ENCODE measurements around the gene CD84.
"Not testable (repeated sequence)": the region's sequence is repeated elsewhere in the genome, so short reads cannot be mapped to it uniquely, and the experiment has no call there.

CD84 gene

DNA sequence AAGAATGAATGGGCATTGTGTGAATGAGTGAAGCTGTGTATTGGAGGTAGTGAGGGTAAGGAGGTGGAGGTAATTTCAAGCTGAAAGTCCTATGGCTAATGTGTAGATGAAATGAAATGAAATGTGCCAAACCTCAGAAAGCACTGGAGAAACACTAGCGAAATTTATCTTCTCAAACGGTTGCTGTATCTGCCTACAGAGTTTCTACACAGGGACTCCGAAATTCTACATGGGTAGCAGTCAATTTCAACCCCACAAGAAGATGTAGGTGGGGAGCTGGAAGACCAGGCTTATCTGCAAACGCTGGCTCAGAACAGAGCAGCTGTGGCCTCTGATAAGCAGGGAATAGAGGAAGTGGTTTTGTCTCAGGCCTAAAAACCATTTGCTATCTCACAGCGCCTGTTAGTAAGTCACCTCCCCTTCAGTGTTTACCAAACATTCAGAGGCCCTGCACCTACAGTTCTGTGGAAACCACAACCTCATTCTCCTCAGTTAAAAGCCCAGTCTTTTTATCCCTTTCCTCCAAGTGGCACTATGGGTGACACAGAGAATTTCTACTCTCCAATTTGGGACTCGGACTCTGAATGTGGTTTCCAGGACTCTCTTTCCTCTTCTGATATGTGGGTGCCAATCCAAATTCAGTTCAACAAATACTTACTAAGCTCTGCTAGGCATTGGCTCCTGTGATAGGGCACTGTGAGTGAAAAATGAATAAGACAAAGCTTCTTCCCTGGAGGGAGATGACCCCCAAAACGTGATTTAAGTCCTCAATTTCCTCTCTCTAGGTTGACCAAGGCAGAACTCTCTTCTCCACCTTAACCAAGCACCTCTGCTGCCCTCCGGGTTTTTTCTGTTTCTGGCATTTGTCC is 39.1 kb downstream of the CD84 start:
- DNase-seq: no peak

DNA sequence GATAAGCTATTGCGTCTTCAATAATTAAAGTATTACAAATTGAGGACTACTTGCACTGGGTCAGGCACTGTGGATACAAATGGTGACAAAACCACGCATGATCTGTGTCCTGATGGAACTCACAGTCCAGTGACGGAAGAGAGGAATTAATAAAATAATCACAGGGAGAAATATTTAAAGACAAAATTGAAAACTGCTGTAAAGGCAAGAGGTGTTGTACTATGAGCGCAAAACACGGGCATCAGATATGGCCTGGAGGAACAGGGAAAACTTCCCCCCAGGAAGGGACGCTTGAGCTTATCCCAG is 39.7 kb downstream of the CD84 start:
- no peak for DNase-seq

DNA sequence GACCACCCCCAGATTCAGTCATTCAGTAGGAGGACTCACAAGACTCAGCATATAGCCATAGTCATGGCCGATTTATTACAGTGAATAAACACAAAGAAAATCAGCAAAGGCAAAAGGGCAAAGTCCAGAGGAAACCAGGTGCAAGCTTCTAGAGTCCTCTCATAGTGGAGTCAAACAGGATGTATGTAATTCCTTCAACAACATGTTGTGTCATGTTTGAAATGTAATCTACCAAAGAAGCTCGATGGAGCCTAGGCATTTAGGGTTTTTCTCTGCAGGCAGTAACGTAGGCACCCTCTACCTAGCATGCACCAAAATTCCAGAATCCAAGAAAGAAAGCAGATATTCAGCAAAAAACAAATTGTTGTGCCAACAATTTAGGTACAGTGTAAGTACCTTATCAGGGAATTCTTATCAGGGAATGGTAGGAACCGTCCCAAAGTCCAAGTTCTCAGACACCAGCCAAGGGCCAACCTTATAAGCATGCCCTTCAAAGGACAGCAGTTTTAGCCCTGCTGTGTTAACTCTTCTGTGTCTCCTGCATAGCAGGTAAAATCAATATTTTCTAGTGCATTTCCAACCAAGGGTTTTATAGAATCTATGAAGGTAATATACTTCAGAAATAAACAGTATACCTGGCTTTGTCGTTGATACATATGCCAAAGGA is 40.2 kb downstream of the CD84 start:
- DNase-seq: no peak

DNA sequence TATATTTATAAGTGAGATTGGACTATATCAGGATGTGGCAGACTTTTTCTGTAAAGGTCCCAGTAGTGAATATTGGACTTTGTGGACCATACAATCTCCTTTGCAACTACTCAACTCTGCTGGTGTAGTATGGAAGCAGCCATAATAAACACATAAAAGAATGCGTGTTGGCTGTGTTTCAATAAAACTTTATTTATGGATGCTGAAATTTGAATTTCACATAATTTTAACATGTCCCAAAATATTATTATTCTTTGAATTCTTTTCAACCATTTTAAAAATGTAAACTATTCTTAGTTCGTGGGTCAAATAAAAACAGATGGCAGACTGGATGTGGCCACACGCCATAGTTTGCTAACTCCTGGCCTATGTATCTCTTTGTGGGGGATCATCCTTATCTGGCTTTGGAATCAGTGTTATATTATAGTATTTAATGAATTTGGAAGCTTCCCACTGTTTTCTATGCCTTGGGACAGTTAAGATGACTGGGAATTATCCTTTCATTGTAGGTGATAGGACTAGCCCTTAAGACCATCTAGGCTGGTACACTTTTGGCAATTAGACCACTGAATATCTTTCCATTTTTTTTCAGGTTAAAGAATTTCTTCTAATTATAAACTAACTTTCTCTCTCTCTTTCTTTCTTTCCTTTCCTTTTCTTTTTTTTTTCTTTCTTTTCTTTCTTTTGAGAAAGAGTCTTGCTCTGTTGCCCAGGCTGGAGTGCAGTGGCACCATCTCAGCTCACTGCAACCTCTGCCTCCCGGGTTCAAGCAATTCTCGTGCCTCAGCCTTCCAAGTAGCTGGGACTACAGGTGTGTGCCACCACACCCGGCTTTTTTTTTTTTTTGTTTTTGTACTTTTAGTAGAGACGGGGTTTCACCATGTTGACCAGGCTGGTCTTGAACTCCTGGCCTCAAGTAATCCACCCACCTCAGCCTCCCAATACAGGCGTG is 41.3 kb downstream of the CD84 start:
- DNase-seq: no peak

DNA sequence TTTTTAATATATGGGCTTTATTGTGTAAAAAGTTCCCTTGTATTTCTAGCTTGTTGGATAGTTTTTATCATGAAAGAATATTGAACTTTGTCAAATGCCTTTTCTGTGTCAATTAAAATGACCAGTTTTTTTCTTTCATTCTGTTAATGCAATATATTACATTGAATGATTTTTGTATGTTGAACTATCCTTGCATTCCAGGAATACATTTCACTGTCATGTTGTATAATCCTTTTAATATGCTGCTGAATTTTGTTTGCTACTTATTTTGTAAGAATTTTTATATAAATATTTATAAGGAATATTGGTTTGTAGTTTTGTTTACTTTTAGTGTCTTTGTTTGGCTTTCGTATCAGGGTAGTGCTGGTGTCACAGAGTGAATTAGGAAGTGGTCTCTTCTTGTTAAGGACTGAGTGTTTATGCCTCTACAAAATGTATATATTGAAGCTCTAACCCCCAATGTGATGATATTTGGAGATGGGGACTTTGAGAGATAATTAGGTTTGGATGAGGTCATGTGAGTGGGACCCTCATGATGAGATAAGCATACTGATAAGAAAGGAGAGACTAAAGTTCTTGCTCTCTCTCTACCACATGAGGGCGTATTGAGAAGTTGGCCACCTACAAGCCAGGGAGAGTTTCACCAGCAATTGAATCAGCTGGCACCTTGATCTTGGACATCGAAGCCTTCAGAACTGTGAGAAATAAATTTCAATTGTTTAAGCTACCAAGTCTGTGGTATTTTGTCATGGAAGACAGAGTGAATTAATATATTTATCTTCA is 44.3 kb downstream of the CD84 start:
- no peak for DNase-seq

DNA sequence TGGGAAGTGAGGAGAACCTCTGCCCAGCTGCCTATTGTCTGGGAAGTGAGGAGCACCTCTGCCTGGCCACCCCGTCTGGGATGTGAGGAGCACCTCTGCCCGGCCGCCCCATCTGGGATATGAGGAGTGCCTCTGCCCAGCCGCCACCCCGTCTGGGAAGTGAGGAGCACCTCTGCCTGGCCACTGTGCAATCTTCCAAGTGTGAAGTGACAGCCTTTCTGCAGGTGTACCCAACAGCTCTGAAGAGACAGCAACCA is 46.8 kb downstream of the CD84 start:
- not testable (repeated sequence) for DNase-seq

DNA sequence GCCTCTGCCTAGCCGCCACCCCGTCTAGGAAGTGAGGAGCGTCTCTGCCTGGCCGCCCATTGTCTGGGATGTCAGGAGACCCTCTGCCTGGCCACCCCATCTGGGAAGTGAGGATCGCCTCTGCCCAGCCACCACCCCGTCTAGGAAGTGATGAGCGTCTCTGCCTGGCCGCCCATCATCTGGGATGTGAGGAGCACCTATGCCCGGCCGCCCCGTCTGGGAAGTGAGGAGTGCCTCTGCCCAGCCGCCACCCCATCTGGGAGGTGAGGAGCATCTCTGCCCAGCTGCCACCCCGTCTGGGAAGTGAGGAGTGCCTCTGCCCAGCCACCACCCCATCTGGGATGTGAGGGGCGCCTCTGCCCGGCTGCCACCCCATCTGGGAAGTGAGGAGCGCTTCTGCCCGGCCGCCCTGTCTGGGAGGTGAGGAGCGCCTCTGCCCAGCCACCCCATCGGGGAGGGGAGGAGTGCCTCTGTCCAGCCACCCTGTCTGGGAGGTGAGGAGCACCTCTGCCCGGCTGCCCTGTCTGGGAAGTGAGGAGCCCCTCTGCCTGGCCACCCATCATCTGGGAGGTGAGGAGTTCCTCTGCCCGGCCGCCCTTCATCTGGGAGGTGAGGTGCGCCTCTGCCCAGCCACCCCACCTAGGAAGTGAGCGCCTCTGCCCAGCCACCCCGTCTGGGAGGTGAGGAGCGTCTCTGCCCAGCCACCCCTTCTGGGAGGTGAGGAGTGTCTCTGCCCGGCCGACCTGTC is 47.3 kb downstream of the CD84 start:
- DNase-seq: not testable (repeated sequence)

DNA sequence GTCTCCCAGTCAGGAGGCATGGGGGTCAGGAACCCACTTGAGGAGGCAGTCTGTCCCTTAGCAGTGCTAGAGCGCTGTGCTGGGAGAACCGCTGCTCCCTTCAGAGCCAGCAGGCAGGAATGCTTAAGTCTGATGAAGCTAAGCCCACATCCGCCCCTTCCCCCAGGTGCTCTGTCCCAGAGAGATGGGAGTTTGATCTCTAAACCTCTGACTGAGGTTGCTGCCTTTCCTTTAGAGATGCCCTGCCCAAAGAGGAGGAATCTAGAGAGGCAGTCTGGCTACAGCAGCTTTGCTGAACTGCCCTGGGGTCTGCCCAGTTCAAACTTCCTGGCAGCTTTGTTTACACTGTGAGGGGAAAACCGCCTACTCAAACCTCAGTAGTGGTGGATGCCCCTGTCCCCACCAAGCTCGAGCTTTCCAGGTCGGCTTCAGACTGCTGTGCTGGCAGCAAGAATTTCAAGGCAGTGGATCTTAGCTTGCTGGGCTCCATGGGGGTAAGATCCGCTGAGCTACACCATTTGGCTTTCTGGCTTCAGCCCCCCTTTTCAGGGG is 49.8 kb downstream of the CD84 start:
- not testable (repeated sequence) for DNase-seq

DNA sequence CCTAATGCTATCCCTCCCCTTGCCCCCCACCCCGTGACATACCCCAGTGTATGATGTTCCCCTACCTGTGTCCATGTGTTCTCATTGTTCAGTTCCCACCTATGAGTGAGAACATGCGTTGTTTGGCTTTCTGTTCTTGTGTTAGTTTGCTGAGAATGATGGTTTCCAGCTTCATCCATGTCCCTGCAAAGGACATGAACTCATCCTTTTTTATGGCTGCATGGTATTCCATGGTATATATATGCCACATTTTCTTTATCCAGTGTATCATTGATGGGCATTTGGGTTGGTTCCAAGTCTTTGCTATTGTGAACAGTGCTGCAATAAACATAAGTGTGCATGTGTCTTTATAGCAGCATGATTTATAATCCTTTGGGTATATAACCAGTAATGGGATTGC is 55.5 kb downstream of the CD84 start:
- DNase-seq: not testable (repeated sequence)

DNA sequence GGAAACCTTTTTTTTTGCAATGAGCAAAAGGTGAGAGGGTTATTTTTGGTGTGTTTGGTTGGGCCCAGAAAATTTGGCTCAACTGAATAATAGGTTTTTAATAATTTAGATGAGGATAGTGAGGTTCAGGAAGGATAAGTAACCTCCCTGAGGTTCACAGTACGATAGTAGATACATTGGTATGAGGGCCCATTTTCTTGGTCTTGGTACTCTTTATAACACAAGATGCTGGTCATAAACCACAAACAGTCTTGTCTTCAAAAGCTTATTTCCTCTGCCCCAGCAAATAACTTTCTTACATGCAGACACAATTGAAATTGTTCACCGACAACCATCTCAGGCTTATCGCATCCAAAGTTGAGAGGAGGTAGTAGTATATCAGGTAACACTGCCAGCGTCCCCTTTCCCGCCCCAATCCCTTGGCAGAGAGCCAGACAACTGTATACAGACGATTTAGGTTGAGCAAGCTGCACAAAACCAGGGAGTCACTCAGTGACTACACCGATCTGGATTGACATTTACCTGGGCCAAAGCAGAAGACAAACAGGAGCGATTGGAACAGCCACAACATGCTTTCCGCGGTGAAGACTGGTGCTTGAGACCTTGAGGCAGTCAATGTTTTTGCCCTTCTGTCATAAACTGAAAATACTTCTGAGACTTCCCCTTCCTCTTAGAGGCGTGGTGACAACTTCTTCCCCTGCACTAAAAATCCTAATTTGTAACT is 56.5 kb downstream of the CD84 start, which contains the start of gene SLAMF6:
Gene SLAMF6 (minus strand): TSS at position 634 of the 724 bp plus-strand sequence. CDS start 63 bp downstream, at position 571.
- no peak for DNase-seq

DNA sequence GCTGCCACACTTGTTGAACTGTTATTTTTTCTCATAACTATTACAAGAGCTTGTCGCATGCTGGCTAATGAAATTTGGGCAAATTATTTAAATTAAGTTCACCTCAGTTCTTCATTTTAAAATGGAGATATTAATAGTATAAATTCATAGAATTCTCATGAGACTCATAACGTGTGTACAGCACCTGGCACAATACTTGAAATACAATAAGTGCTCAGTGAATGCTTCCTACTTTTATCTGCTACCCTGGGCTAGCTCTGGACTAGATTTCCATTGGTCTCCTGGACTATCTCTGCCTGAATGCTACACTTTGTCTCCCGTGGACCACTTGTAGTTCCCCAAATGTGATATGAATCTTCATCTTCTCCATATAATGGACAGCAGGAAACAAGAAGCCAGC is 57.2 kb downstream of the CD84 start:
- no peak for DNase-seq

DNA sequence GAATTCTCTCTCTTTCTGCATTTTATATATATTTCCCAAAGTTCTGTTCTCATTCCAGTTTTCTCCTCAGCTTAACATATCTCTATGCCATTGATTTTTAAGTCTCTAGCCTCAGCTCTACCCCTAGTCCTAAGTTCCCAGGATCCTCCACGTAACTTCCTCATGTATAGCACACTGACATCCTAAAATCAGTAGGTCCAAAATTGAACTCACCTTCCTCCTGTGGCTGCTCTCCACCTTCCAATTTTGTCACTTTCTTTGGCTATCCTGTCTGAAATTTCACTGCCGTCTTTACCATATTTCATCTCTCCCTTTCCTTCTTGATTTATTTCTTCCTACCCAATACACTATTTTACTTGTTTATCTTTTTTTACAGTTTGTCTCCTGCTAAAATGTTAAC is 57.7 kb downstream of the CD84 start:
- DNase-seq: no peak

DNA sequence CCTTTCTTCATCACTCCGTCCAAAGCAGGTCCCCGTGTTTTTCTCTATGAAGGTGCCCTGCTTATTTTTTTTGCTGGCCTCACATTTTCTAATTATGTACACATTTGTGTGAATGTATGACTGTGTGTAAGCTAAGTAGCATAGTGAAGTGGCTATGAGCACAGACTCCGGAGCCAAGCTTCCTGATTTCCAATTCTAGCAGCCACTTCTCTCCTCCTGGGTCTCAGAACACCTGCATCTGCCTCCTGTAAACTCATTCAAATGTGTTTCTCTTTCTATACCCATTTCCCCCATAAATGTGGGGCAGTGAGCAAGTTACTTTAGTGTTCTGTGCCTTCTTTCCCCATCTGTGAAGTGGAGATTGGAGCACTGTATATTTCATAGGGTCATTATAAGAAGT is 58.3 kb downstream of the CD84 start:
- DNase-seq: no peak

DNA sequence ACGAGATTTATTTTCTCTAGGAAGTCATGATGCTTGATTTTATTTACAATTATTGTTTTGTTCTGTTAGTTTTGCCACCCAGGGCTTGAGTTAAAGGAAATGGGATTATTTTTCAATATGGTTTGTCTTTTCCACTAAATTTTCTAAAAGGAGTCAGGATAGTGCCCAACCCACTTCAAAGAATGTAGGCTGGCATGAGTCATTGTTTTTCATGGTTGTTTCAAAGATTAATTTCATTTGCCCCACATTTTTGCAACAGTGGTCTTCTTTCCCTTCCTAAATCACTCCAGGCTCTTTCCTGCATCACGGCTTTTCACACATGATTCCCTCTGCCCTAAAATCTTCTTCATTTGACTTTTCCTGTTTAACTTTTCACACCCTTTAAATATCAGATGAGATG is 58.7 kb downstream of the CD84 start:
- DNase-seq: no peak

DNA sequence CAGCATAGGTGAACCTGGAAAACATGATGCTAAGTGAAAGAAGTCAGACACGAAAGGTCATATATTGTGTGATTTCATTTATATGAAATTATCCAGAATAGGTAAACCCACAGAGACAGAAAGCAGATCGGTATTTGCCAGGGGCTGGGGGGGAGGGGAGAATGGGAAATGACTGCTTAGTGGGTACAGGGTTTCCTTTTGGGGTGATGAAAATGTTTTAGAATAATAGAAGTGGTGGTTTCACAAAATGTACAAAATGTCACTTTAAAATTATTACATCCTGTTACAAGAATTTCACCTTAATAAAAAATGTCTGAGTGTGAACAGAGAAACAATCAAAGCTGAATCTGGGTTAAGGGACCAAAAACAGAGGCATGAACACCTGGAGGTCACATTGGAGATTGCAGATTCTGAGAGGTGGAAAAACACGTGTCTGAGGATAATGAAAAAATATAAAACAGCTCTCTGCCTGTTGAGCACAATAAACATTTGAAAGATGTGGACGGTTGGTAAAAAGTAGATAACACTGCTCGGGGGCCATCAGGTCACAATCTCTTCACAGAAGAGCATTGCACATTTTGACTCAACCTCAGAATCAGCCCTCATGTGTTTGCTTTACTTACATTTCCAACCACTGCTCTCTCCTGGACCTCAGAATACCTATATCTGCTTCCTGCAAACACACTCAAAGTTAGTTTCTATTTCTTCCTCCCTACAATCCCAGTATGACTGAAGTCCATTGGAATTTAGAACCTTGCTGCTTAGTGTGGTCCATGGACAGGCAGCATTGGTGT is 59.5 kb downstream of the CD84 start:
- no peak for DNase-seq

DNA sequence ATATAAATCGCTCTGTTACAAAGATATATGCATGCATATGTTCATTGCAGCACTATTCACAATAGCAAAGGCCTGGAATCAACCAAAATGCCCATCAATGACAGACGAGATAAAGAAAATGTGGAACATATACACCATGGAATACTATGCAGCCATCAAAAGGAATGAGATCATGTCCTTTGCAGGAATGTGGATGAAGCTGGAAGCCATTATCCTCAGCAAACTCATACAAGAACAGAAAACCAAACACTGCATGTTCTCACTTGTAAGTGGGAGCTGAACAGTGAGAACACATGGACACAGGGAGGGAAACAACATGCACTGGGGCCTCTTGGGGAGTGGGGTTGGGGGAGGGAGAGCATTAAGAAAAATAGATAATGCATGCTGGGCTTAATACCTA is 61.8 kb downstream of the CD84 start:
- DNase-seq: not testable (repeated sequence)

DNA sequence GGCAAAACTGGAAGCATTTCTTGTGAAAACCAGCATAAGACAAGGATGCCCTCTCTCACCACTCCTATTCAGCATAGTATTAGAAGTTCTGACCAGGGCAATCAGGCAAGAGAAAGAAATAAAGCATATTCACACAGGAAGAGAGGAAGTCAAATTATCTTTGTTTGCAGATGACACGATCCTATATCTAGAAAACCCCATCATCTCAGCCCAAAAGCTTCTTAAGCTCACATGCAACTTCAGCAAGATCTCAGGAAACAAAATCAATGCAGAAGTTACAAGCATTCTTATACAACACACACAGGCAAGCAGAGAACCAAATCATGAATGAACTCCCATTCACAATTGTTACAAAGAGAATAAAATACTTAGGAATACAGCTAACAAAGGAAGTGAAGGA is 63.4 kb downstream of the CD84 start:
- DNase-seq: not testable (repeated sequence)

DNA sequence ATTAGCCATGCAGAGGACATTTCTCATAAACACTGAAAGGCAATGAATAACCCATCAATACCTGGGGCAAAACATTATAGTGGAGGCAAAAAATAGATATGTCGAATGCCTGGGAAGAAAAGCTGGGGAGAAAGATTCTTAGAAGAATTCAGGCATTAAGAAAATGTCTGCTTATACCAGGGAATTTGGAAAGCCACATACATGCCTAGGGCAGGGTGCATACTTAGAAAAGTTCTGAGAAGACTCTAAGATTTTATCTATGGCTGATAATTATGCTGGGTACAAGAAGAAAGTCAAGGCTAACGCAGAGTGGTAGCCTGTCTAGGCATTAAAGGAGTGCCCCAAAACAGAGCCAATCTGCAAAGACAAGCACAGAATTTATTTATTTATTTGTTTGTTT is 74.6 kb downstream of the CD84 start:
- DNase-seq: no peak

DNA sequence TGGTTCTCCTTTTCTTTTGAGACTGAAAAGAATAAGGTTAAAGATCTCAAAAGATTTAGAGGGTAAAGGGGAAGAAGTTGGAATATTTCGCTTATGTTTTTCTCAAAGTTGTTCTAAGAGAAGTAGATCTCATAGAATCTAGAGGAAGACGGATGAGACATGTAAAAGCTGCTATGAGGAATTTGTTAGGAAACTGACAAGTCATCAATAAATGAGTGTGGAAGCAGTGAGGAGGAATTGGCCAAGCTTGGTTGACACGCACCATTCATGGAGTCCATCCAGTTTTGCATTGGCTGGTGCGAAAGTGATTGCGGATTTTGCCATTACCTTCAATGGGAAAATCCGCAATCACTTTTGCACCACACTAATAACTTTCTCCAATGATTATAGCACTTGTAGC is 76.2 kb downstream of the CD84 start:
- DNase-seq: no peak

DNA sequence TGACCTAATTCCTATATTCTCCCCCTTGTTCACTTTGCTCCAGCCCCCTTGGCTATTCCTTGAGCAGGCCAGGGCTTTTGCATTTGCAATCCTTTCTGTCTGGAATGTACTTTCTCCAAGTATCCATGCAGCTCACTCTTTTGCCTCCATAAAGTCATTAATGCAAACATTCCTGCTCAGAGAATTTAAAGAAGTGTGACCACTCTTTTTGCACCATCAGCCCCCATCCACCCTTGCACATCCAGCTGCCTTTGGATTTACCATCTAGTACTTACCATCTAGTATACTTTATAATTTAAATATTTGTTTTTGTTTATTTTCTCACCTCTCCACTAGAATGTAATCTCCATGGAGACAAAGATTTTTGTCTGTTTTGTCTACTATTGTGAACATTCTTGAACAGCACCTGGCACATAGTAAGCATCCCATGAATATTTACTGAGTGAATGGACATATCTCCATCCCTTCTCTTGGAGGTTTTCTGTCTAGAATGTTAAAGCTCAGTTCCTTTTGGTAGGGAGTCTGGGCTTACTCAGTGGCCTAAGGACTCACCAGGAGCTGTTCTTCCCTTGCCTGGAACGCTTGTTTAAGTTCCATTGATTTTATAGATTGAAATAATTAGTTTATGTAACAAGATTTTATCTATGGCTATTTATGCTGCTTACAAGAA is 78.8 kb downstream of the CD84 start:
- no peak for DNase-seq

All from DMS79 treated with DMSO at 0.1 percent for 48 hours (cell line).